Psoas muscle (tissue), 8 donors: ENCODE measurements around the gene CROCC. TPM values are rescaled to one million over a fixed set of nuclear protein-coding genes. Genes with fewer than 3 reads are reported as not detected.

Experiments
- ATAC-seq, 4 donors: fragments of 200-7000 bp; cut with Tn5 transposase; one replicate each; pipeline ENCODE4 v1.9.1; 2020; ENCODE audit warnings: moderate library complexity in 3 of 4, mild to moderate bottlenecking in 2 of 4
- DNase-seq, 2 donors: peaks; one replicate each; pipeline ENCODE4 v3.0.0-alpha.2; 2020
- H3K27ac ChIP-seq: fragments of 200-600 bp; one replicate; pipeline ENCODE4 v1.8.0; 2022
- H3K27me3 ChIP-seq, 3 donors: fragments of 200-600 bp in 1 of 3; one replicate each; pipeline versions ENCODE4 v1.6.1 to v1.8.0; 2013 to 2022; ENCODE audit warnings: low read length in 2 of 3, mild to moderate bottlenecking in 2 of 3, moderate library complexity in 1 of 3; ENCODE audit not compliant: insufficient read depth in 3 of 3
- H3K36me3 ChIP-seq, 2 donors: fragments of 200-600 bp in 1 of 2; one replicate each; pipeline versions ENCODE4 v1.6.1 to v1.8.0; 2013 to 2022; ENCODE audit warnings: low read depth in 1 of 2, mild to moderate bottlenecking in 1 of 2, moderate library complexity in 1 of 2; ENCODE audit not compliant: insufficient read depth in 1 of 2
- H3K4me1 ChIP-seq: fragments of 200-600 bp; one replicate; pipeline ENCODE4 v1.8.0; 2022
- H3K4me3 ChIP-seq: fragments of 200-600 bp; one replicate; pipeline ENCODE4 v1.8.0; 2022; ENCODE audit warnings: mild to moderate bottlenecking
- H3K9me3 ChIP-seq: fragments of 200-600 bp; one replicate; pipeline ENCODE4 v1.8.0; 2022
- CTCF ChIP-seq: fragments of 200-600 bp; IDR thresholded peaks from one replicate; pipeline ENCODE4 v1.8.0; 2022; ENCODE audit warnings: antibody characterized with exemption
- WGBS, 3 donors: extraction: QIAGEN DNeasy Blood & Tissue Kit; methylation state at CpG; one replicate each; pipeline versions ENCODE4 v1.1.6 to v1.1.7; 2013; 5-methylcytosine and 5-hydroxymethylcytosine counted together
- intact Hi-C, 2 donors: fragments of 100-400 bp; cut with DNase I; formaldehyde crosslinking; loops; one replicate each; pipeline versions ENCODE4 v1.11.0 to v1.14.2; 2022
- polyA plus RNA-seq, 3 donors: library from polyadenylated mRNA; stranded (reverse); fragments of 200-250 nt; gene quantifications; one replicate each; pipeline ENCODE4 v1.2.3, GENCODE V29; 2013
- total RNA-seq, 4 donors: library from RNA; stranded (reverse); fragmentation: NEBNext Ultra II Directional in 2 of 4; extraction: Animal tissue kit (Norgen Biotek cat#: 25700) in 2 of 4; gene quantifications; one replicate each; pipeline versions ENCODE4 v1.2.1 to v1.2.4, GENCODE V29; 2021 to 2023
- donor health status: healthy with polysubstance abuse.
- donor health status: DM: no; HTN: no; CAD: no; lungs with moderate emphysema.
- donor health status: Bipolar disorder and iron deficiency.
- donor health status: healthy.
- donor health status: DM: yes; HTN: yes; CAD: no.
- donor health status: DM: no; HTN: no; CAD: no.
- donor health status: DM: no; HTN: no; CAD: no.
- donor health status: DM: yes; HTN: yes; CAD: no.

Gene CROCC
- total and polyA plus RNA-seq, 7 donors = 3.1 to 6.5 (median 4.8) TPM

- no peak for ATAC-seq
- no peak overlapping the region for H3K27ac ChIP-seq
- H3K9me3 ChIP-seq = no peaks in the 10 kb centered on the region
- H3K27me3 ChIP-seq = no peaks in the 10 kb centered on the region
- no peak for TF ChIP-seq CTCF
- peaks cover 0 to 75% of the 10 kb centered on the region in 2 donors for H3K36me3 ChIP-seq
- H3K4me3 ChIP-seq = no peak overlapping the region
- intact Hi-C loops = no loop called here
- no peaks in the 10 kb centered on the region for H3K4me1 ChIP-seq
- 94 to 97% (median 95%) methylated on average over 9 of the region's 9 CpGs for WGBS, 3 donors
- no peak for DNase-seq
These were observed 70.9 kb downstream of the CROCC start for GRCh38 chr1:16992675-16993074.

GRCh38 chr1:16993521-16994038 lies 71.8 kb downstream of the CROCC start:
- Histone ChIP-seq H3K4me1 (no peaks in the 10 kb centered on the region), H3K36me3 (peaks cover 0 to 73% of the 10 kb centered on the region in 2 donors), H3K27ac (no peak overlapping the region), H3K4me3 (no peak overlapping the region), H3K9me3 (no peaks in the 10 kb centered on the region), H3K27me3 (no peaks in the 10 kb centered on the region)
- ATAC-seq (no peak), DNase-seq (no peak)
- 94 to 96% (median 94%) methylated on average over 15 of the region's 15 CpGs for WGBS, 3 donors
- TF ChIP-seq CTCF = no peak
- intact Hi-C loops = no loop called here

- intact Hi-C loops = no loop called here
- Histone ChIP-seq H3K36me3 (peaks cover 0 to 73% of the 10 kb centered on the region in 2 donors), H3K27ac (no peak overlapping the region), H3K27me3 (no peaks in the 10 kb centered on the region), H3K9me3 (no peaks in the 10 kb centered on the region), H3K4me1 (no peaks in the 10 kb centered on the region), H3K4me3 (no peak overlapping the region)
- DNase-seq (no peak), ATAC-seq (no peak)
- TF ChIP-seq CTCF = no peak
- whole genome bisulfite sequencing, 3 donors = 91 to 95% (median 93%) methylated on average over 14 of the region's 14 CpGs
These were observed 75.1 kb downstream of the CROCC start for GRCh38 chr1:16996845-16997244.

- ATAC-seq (no peak), DNase-seq (no peak)
- peaks cover 0 to 75% of the 10 kb centered on the region in 2 donors for H3K36me3 ChIP-seq
- H3K27me3 ChIP-seq = no peaks in the 10 kb centered on the region
- 77 to 80% (median 79%) methylated on average over 10 of the region's 10 CpGs for WGBS, 3 donors
- H3K27ac ChIP-seq = no peak overlapping the region
- H3K4me3 ChIP-seq = no peak overlapping the region
- H3K4me1 ChIP-seq = no peaks in the 10 kb centered on the region
- intact Hi-C loops = no loop called here
- H3K9me3 ChIP-seq = no peaks in the 10 kb centered on the region
- TF ChIP-seq CTCF = no peak
These were observed 76.9 kb downstream of the CROCC start for GRCh38 chr1:16998589-16998988.

GRCh38 chr1:16999863-17000262 lies 78.1 kb downstream of the CROCC start:
- no peak overlapping the region for H3K27ac ChIP-seq
- H3K9me3 ChIP-seq = no peaks in the 10 kb centered on the region
- peaks cover 0 to 82% of the 10 kb centered on the region in 2 donors for H3K36me3 ChIP-seq
- 83 to 89% (median 88%) methylated on average over 7 to 8 of the region's 8 CpGs for WGBS, 3 donors
- no peak for DNase-seq
- no peaks in the 10 kb centered on the region for H3K27me3 ChIP-seq
- peaks cover 5% of the 10 kb centered on the region for H3K4me1 ChIP-seq
- no peak for ATAC-seq
- intact Hi-C loops = no loop called here
- H3K4me3 ChIP-seq = no peak overlapping the region
- no peak for TF ChIP-seq CTCF
